ENCODE results near the gene RPS21. TPM values are rescaled to one million over a fixed set of nuclear protein-coding genes. Genes with fewer than 3 reads are reported as not detected.

The RPS21 gene
- total and polyA plus RNA-seq, 2 of the 13 experiments (the other 11 are each of a cell fraction or from before 2014, with no cell fraction given) = 2,647 to 11,063 TPM

DNA sequence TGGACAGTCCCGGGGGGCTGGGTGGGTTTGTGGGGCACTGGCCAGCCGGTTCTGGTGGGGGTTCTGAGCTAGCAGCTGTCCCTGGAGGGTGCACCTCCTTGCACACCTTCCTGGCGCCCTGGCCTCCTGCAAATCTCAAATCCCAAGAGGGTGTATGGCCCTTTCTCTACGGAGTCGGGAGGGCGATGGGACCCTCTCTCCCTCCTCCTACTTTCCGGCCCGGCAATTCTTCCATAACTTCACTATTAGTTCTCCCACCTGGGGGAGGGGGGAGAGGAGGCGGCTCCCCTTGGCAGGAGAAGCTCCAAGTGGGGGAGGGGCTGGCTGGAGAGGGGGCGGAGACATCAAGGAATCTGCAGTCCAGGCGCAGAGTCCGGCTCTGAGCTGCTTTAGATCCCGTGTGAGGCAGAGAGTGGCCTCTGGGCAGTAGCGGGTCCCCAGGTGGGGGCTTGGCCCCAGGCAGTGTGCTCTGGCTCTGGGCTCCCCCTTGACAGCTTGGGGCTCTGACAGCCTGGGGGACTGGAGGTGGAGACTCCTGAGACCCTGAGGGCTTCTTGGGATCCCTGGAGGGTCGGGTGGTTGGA lies 18.4 kb upstream of the RPS21 start (continued):
- TF ChIP-seq, protein P1, sequence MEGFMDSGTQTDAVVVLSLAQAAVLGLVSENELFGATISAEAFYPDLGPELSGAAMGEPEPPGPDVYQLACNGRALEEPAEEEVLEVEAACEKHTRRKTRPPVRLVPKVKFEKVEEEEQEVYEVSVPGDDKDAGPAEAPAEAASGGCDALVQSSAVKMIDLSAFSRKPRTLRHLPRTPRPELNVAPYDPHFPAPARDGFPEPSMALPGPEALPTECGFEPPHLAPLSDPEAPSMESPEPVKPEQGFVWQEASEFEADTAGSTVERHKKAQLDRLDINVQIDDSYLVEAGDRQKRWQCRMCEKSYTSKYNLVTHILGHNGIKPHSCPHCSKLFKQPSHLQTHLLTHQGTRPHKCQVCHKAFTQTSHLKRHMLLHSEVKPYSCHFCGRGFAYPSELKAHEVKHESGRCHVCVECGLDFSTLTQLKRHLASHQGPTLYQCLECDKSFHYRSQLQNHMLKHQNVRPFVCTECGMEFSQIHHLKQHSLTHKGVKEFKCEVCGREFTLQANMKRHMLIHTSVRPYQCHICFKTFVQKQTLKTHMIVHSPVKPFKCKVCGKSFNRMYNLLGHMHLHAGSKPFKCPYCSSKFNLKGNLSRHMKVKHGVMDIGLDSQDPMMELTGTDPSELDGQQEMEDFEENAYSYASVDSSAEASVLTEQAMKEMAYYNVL (CRISPR knock-in tag; IDR thresholded peaks at IDR 0.05; ENCODE audit: borderline replicate concordance) = peak; percentile 24; the same call in 1 of the 2 replicates
- TF ChIP-seq BORCS8-MEF2B (CRISPR knock-in tag; IDR thresholded peaks at IDR 0.05) = peak; percentile 76
- TF ChIP-seq ZNF879 (CRISPR knock-in tag; IDR thresholded peaks at IDR 0.05) = no peak
- no peak for TF ChIP-seq ESRRA (CRISPR knock-in tag; IDR thresholded peaks at IDR 0.05; ENCODE audit: low read depth)
- TF ChIP-seq ZNF770 (CRISPR knock-in tag; IDR thresholded peaks at IDR 0.05) = no peak; the same call in 1 of the 2 replicates
- TF ChIP-seq, protein P2, sequence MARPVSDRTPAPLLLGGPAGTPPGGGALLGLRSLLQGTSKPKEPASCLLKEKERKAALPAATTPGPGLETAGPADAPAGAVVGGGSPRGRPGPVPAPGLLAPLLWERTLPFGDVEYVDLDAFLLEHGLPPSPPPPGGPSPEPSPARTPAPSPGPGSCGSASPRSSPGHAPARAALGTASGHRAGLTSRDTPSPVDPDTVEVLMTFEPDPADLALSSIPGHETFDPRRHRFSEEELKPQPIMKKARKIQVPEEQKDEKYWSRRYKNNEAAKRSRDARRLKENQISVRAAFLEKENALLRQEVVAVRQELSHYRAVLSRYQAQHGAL (CRISPR knock-in tag; IDR thresholded peaks at IDR 0.05; ENCODE audit: not compliant biosample characterization) = no peak
- TF ChIP-seq ATRX (CRISPR knock-in tag; IDR thresholded peaks at IDR 0.05; ENCODE audit: borderline replicate concordance) = no peak
- TF ChIP-seq MIER2 (CRISPR knock-in tag; IDR thresholded peaks at IDR 0.05) = no peak
- no peak for TF ChIP-seq KMT2B (CRISPR knock-in tag; IDR thresholded peaks at IDR 0.05)
- TF ChIP-seq ZNF737 (CRISPR knock-in tag; IDR thresholded peaks at IDR 0.05; ENCODE audit: borderline replicate concordance) = no peak
- TF ChIP-seq NFRKB (IDR thresholded peaks at IDR 0.05) = no peak
- TF ChIP-seq SP4 (CRISPR knock-in tag; IDR thresholded peaks at IDR 0.05) = no peak
- TF ChIP-seq PRPF4 (IDR thresholded peaks at IDR 0.05; ENCODE audit: low read depth, low read length, poor library complexity, severe bottlenecking) = peak; percentile 98
- TF ChIP-seq, protein P3, sequence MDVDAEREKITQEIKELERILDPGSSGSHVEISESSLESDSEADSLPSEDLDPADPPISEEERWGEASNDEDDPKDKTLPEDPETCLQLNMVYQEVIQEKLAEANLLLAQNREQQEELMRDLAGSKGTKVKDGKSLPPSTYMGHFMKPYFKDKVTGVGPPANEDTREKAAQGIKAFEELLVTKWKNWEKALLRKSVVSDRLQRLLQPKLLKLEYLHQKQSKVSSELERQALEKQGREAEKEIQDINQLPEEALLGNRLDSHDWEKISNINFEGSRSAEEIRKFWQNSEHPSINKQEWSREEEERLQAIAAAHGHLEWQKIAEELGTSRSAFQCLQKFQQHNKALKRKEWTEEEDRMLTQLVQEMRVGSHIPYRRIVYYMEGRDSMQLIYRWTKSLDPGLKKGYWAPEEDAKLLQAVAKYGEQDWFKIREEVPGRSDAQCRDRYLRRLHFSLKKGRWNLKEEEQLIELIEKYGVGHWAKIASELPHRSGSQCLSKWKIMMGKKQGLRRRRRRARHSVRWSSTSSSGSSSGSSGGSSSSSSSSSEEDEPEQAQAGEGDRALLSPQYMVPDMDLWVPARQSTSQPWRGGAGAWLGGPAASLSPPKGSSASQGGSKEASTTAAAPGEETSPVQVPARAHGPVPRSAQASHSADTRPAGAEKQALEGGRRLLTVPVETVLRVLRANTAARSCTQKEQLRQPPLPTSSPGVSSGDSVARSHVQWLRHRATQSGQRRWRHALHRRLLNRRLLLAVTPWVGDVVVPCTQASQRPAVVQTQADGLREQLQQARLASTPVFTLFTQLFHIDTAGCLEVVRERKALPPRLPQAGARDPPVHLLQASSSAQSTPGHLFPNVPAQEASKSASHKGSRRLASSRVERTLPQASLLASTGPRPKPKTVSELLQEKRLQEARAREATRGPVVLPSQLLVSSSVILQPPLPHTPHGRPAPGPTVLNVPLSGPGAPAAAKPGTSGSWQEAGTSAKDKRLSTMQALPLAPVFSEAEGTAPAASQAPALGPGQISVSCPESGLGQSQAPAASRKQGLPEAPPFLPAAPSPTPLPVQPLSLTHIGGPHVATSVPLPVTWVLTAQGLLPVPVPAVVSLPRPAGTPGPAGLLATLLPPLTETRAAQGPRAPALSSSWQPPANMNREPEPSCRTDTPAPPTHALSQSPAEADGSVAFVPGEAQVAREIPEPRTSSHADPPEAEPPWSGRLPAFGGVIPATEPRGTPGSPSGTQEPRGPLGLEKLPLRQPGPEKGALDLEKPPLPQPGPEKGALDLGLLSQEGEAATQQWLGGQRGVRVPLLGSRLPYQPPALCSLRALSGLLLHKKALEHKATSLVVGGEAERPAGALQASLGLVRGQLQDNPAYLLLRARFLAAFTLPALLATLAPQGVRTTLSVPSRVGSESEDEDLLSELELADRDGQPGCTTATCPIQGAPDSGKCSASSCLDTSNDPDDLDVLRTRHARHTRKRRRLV (CRISPR knock-in tag; IDR thresholded peaks at IDR 0.05) = no peak; the same call in 1 of the 2 replicates
- 0 out of 2 replicates have a peak, but pooled peaks have one; percentile 10 for TF ChIP-seq SMAD9 (CRISPR knock-in tag; IDR thresholded peaks at IDR 0.05)
- TF ChIP-seq MTA3 (CRISPR knock-in tag; IDR thresholded peaks at IDR 0.05) = no peak
- no peak for TF ChIP-seq MATR3 (CRISPR knock-in tag; IDR thresholded peaks at IDR 0.05)
- TF ChIP-seq PHF21A (CRISPR knock-in tag; IDR thresholded peaks at IDR 0.05) = peak; percentile 64; the same call in 1 of the 2 replicates

Measured in HepG2 (cell line).